Measurements from ENCODE around the gene PARVA. TPM values are rescaled to one million over a fixed set of nuclear protein-coding genes. Genes with fewer than 3 reads are reported as not detected.

PARVA gene
- total RNA-seq, 1 experiment from 2014 or later = 18.1 TPM

DNA sequence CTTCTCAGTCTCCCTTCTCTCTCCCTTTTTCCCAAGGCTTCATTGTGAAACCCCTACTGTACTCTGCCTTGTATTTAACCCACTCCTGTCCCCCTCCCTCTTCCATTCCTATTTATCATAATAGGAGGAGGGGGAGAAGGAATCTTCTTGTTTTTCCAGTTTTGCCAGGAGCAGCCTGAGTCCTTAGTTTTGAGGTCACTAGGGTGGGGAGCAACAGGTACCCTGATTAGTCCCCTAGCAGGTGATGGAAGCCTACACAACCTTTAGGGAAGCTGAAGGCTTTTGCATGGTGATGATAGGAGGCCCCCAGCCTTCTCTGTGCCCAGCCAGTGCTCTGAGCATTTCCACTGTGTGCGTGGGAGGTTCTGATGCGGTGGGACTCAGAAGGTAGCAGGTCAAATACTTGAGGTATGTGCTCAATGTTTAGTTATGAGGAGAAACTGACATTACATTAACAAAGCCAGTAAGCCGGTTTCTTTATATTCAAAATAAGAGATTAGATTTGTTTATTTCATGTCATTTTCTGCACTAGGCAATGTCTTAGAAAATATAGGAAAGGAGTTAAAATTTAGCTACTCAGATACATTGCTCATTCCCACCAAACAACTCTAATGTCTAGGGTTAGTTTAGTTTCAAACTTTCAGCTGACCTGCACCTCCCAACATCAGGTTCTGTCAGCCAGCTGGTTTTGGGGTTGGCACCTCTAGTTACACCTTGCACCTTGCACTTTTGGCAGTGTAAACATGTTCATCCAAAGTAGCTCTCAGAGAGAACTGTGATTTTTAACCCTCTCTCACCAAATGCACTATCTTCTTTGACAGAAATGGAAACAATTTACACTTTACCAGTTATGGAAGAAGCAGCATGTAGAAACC, 26.0 kb downstream of the PARVA start:
- Histone ChIP-seq H4K91ac (ENCODE audit: insufficient read length, low read depth, low read length) (no peak overlapping the region), H3K4ac (ENCODE audit: low read depth, low read length) (no peak overlapping the region), H3K79me2 (ENCODE audit: insufficient read depth, low read length) (no peaks in the 10 kb centered on the region), H3K18ac (ENCODE audit: insufficient read length, low read depth, low read length) (no peak overlapping the region), H3K4me1 (ENCODE audit: insufficient read depth, low read length) (no peaks in the 10 kb centered on the region; the same call in 1 of the 2 replicates), H4K8ac (replicated peaks; ENCODE audit: insufficient read length, low read depth, low read length) (no peak overlapping the region), H3K9me3 (ENCODE audit: control insufficient read depth, low read depth, low read length) (no peaks in the 10 kb centered on the region), H2BK20ac (ENCODE audit: low read depth, low read length, poor library complexity, severe bottlenecking) (no peak overlapping the region), H4K20me1 (ENCODE audit: control insufficient read depth, insufficient read depth, insufficient read length) (no peaks in the 10 kb centered on the region), H3K23ac (ENCODE audit: insufficient read length, low read depth, low read length) (no peak overlapping the region), H3K79me1 (ENCODE audit: insufficient read depth, low read depth, low read length, poor library complexity, severe bottlenecking) (no peaks in the 10 kb centered on the region), H3K4me2 (ENCODE audit: insufficient read depth, insufficient read length, low read length) (no peak overlapping the region), H3K14ac (ENCODE audit: insufficient read depth, low read length) (no peak overlapping the region), H2BK12ac (ENCODE audit: insufficient read length, low read depth, low read length) (no peak overlapping the region), H3K23me2 (ENCODE audit: insufficient read length, low read depth, low read length, poor library complexity, severe bottlenecking) (no peaks in the 10 kb centered on the region), H3K56ac (ENCODE audit: insufficient read length, low read depth, low read length) (no peak overlapping the region), H2BK120ac (ENCODE audit: low read depth, low read length, poor library complexity, severe bottlenecking) (no peak overlapping the region), H3K27me3 (ENCODE audit: insufficient read depth, low read length) (no peaks in the 10 kb centered on the region), H2AK5ac (ENCODE audit: insufficient read length, low read length) (no peak overlapping the region), H3K9ac (ENCODE audit: extremely low read depth, insufficient read length, low read length) (no peak overlapping the region), H3T11ph (ENCODE audit: low read length) (no peak overlapping the region), H3K27ac (ENCODE audit: insufficient read length, low read depth, low read length) (no peak overlapping the region), H2BK15ac (ENCODE audit: low read depth, low read length) (no peak overlapping the region), H2BK5ac (ENCODE audit: insufficient read length, low read length) (no peak overlapping the region), H2AFZ (ENCODE audit: low read length) (no peak overlapping the region), H4K5ac (ENCODE audit: insufficient read length, low read depth, low read length) (no peak overlapping the region)
- TF ChIP-seq, protein P1, sequence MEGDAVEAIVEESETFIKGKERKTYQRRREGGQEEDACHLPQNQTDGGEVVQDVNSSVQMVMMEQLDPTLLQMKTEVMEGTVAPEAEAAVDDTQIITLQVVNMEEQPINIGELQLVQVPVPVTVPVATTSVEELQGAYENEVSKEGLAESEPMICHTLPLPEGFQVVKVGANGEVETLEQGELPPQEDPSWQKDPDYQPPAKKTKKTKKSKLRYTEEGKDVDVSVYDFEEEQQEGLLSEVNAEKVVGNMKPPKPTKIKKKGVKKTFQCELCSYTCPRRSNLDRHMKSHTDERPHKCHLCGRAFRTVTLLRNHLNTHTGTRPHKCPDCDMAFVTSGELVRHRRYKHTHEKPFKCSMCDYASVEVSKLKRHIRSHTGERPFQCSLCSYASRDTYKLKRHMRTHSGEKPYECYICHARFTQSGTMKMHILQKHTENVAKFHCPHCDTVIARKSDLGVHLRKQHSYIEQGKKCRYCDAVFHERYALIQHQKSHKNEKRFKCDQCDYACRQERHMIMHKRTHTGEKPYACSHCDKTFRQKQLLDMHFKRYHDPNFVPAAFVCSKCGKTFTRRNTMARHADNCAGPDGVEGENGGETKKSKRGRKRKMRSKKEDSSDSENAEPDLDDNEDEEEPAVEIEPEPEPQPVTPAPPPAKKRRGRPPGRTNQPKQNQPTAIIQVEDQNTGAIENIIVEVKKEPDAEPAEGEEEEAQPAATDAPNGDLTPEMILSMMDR (conservative IDR thresholded peaks at IDR 0.05) = no peak
- Mint-ChIP-seq H3K9me3 (peaks cover 3% of the 10 kb centered on the region in 2 experiments), H3K27ac (peak overlapping the region in 2 of 3 experiments; percentile 25 to 92; a peak in 2 of 7 replicates), H3K4me3 (no peak overlapping the region), H3K36me3 (ENCODE audit: insufficient read depth in 1 of 3, low read depth in 3 of 3) (peaks cover 2 to 7% (median 2%) of the 10 kb centered on the region in 3 experiments; a peak in 4 of 7 replicates), H3K27me3 (ENCODE audit: low read depth) (no peaks in the 10 kb centered on the region), H3K4me1 (peaks cover 13% of the 10 kb centered on the region in 2 experiments)
- DNase-seq = no peak
- no CpG with 5 or more reads among the region's 3 CpGs for WGBS (ENCODE audit: extremely low coverage, insufficient read length, low lambda C conversion rate)
